HepG2 (cell line): ENCODE measurements around the gene KANSL1. TPM values are rescaled to one million over a fixed set of nuclear protein-coding genes. Genes with fewer than 3 reads are reported as not detected.

Experiments
- BRCA1 ChIP-seq: sonication (generic); formaldehyde crosslinking; IDR thresholded peaks from 2 replicates; pipeline ENCODE4 v1.4.0; 2020; ENCODE audit warnings: missing genetic modification reagents
- DMAP1 ChIP-seq: IDR thresholded peaks from 2 replicates; pipeline ENCODE4 v1.6.1; 2016
- EP300 ChIP-seq, 3 experiments: sonication (generic) in 1 of 3; formaldehyde crosslinking in 1 of 3; IDR thresholded peaks; 2 replicates each; pipeline versions ENCODE4 v1.5.1 to v1.6.1; 2011 to 2020; ENCODE audit warnings: low read depth in 2 of 3, low read length in 2 of 3, borderline replicate concordance in 1 of 3, improper control_type of control experiment in 1 of 3, mild to moderate bottlenecking in 1 of 3, missing genetic modification reagents in 1 of 3, moderate library complexity in 1 of 3
- FLYWCH1 ChIP-seq: sonication (generic); formaldehyde crosslinking; IDR thresholded peaks from 2 replicates; pipeline ENCODE4 v1.8.1; 2023; ENCODE audit warnings: mild to moderate bottlenecking, missing genetic modification reagents
- ISL2 ChIP-seq: sonication (generic); formaldehyde crosslinking; IDR thresholded peaks from 2 replicates; pipeline ENCODE4 v1.5.0; 2020; ENCODE audit warnings: missing genetic modification reagents
- LCORL ChIP-seq, 2 experiments: fragments of 450-650 bp in 1 of 2; sonication (generic) in 1 of 2; formaldehyde crosslinking in 1 of 2; IDR thresholded peaks; 2 replicates each; pipeline versions ENCODE4 v1.5.0 to v1.6.1; 2017 to 2020; ENCODE audit warnings: antibody characterized with exemption in 1 of 2, missing genetic modification reagents in 1 of 2
- MTF1 ChIP-seq: sonication (generic); formaldehyde crosslinking; IDR thresholded peaks from 2 replicates; pipeline ENCODE4 v1.5.0; 2020; ENCODE audit warnings: missing genetic modification reagents
- NCOR1 ChIP-seq: fragments of 200-600 bp; sonication (generic); IDR thresholded peaks from 2 replicates; pipeline ENCODE4 v1.7.0; 2017; ENCODE audit warnings: antibody characterized with exemption, low read length, borderline replicate concordance
- NFATC3 ChIP-seq: sonication (generic); formaldehyde crosslinking; IDR thresholded peaks from 2 replicates; pipeline ENCODE4 v1.5.1; 2020; ENCODE audit warnings: mild to moderate bottlenecking, missing genetic modification reagents
- NFYC ChIP-seq: IDR thresholded peaks from 2 replicates; pipeline ENCODE4 v1.6.1; 2016; ENCODE audit warnings: missing genetic modification reagents, missing compliant biosample characterization
- POLR2G ChIP-seq: fragments of 200-400 bp; formaldehyde crosslinking; IDR thresholded peaks from 2 replicates; pipeline ENCODE4 v1.6.1; 2018; ENCODE audit warnings: mild to moderate bottlenecking, low read depth, low read length, moderate library complexity
- SAFB2 ChIP-seq: sonication (generic); formaldehyde crosslinking; IDR thresholded peaks from 2 replicates; pipeline ENCODE4 v1.5.1; 2020; ENCODE audit warnings: missing genetic modification reagents, low read depth, mild to moderate bottlenecking, borderline replicate concordance
- TAF15 ChIP-seq: fragments of 200-400 bp; formaldehyde crosslinking; IDR thresholded peaks from one replicate; pipeline ENCODE4 v1.6.1; 2018; ENCODE audit warnings: mild to moderate bottlenecking, low read depth, low read length; ENCODE audit not compliant: poor library complexity, severe bottlenecking
- ZFP90 ChIP-seq: sonication (generic); formaldehyde crosslinking; IDR thresholded peaks from 2 replicates; pipeline ENCODE4 v1.8.0; 2022; ENCODE audit warnings: missing genetic modification reagents, mild to moderate bottlenecking, inconsistent platforms, borderline replicate concordance
- ZIK1 ChIP-seq: sonication (generic); formaldehyde crosslinking; IDR thresholded peaks from 2 replicates; pipeline ENCODE4 v1.5.0; 2020; ENCODE audit warnings: mild to moderate bottlenecking, low read depth, missing genetic modification reagents, borderline replicate concordance
- polyA plus RNA-seq, 8 experiments: library from polyadenylated mRNA; depleted of rRNA in 3 of 8; stranded (reverse) in 7 of 8; unstranded in 1 of 8; fragments of >200 nt; fragmentation: Illumina TruSeq in 4 of 8; extraction: Trizol in 4 of 8; gene quantifications; 2 replicates each; pipeline versions ENCODE4 v1.2.1 to v1.2.3, GENCODE V29; 2011 to 2016; ENCODE audit warnings: low read depth in 4 of 8, missing spikeins in 1 of 8, mixed read lengths in 1 of 8; ENCODE audit not compliant: insufficient read depth in 1 of 8
- total RNA-seq, 5 experiments: library from RNA; depleted of rRNA; stranded (reverse); fragments of >200 nt; fragmentation: Illumina TruSeq; extraction: Trizol; gene quantifications; 2 replicates each; pipeline ENCODE4 v1.2.3, GENCODE V29; 2016; ENCODE audit warnings: low read depth in 1 of 5
- TF ChIP-seq, protein P1 (sequence below): sonication (generic); formaldehyde crosslinking; IDR thresholded peaks from 2 replicates; pipeline ENCODE4 v1.4.0; 2020; ENCODE audit warnings: missing genetic modification reagents
- TF ChIP-seq, protein P2 (sequence below): IDR thresholded peaks from 2 replicates; pipeline ENCODE4 v1.4.0; 2020; ENCODE audit warnings: mild to moderate bottlenecking, missing genetic modification reagents
- TF ChIP-seq, protein P3 (sequence below): fragments of 450-650 bp; IDR thresholded peaks from 2 replicates; pipeline ENCODE4 v1.6.1; 2017; ENCODE audit warnings: mild to moderate bottlenecking

The KANSL1 gene
- total and polyA plus RNA-seq, 2 of the 13 experiments (the other 11 are each of a cell fraction or from before 2014, with no cell fraction given): 24.0 to 59.6 TPM

DNA sequence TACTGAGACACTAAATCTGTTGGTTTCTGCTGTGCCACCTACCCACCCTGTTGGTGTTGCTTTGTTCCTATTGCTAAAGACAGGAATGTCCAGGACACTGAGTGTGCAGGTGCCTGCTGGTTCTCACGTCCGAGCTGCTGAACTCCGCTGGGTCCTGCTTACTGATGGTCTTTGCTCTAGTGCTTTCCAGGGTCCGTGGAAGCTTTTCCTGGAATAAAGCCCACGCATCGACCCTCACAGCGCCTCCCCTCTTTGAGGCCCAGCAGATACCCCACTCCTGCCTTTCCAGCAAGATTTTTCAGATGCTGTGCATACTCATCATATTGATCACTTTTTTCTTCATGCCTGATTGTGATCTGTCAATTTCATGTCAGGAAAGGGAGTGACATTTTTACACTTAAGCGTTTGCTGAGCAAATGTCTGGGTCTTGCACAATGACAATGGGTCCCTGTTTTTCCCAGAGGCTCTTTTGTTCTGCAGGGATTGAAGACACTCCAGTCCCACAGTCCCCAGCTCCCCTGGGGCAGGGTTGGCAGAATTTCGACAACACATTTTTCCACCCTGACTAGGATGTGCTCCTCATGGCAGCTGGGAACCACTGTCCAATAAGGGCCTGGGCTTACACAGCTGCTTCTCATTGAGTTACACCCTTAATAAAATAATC is 179.6 kb downstream of the KANSL1 start (continued):
- TF ChIP-seq NFYC (0 out of 2 replicates have a peak, but pooled peaks have one; percentile 20), POLR2G (no peak), DMAP1 (CRISPR knock-in tag) (0 out of 2 replicates have a peak, but pooled peaks have one; percentile 18), MTF1 (CRISPR knock-in tag) (no peak), EP300 (IDR thresholded peaks at IDR 0.05; ENCODE audit: low read depth in 2 of 2, low read length in 2 of 2) (no peak; a peak in 1 of 4 replicates), EP300 (CRISPR knock-in tag; IDR thresholded peaks at IDR 0.05; ENCODE audit: borderline replicate concordance) (peak; percentile 31; the same call in 1 of the 2 replicates), ZIK1 (CRISPR knock-in tag) (0 out of 2 replicates have a peak, but pooled peaks have one; percentile 27), SAFB2 (CRISPR knock-in tag) (no peak), LCORL (IDR thresholded peaks at IDR 0.05) (no peak), LCORL (CRISPR knock-in tag; IDR thresholded peaks at IDR 0.05) (peak; percentile 62; the same call in 1 of the 2 replicates), ZFP90 (CRISPR knock-in tag) (peak; percentile 79; the same call in 1 of the 2 replicates), TAF15 (no peak), ISL2 (CRISPR knock-in tag) (peak; percentile 68), NCOR1 (no peak; the same call in 1 of the 2 replicates), BRCA1 (CRISPR knock-in tag) (no peak), FLYWCH1 (CRISPR knock-in tag) (no peak), NFATC3 (CRISPR knock-in tag) (no peak)
- TF ChIP-seq, protein P1, sequence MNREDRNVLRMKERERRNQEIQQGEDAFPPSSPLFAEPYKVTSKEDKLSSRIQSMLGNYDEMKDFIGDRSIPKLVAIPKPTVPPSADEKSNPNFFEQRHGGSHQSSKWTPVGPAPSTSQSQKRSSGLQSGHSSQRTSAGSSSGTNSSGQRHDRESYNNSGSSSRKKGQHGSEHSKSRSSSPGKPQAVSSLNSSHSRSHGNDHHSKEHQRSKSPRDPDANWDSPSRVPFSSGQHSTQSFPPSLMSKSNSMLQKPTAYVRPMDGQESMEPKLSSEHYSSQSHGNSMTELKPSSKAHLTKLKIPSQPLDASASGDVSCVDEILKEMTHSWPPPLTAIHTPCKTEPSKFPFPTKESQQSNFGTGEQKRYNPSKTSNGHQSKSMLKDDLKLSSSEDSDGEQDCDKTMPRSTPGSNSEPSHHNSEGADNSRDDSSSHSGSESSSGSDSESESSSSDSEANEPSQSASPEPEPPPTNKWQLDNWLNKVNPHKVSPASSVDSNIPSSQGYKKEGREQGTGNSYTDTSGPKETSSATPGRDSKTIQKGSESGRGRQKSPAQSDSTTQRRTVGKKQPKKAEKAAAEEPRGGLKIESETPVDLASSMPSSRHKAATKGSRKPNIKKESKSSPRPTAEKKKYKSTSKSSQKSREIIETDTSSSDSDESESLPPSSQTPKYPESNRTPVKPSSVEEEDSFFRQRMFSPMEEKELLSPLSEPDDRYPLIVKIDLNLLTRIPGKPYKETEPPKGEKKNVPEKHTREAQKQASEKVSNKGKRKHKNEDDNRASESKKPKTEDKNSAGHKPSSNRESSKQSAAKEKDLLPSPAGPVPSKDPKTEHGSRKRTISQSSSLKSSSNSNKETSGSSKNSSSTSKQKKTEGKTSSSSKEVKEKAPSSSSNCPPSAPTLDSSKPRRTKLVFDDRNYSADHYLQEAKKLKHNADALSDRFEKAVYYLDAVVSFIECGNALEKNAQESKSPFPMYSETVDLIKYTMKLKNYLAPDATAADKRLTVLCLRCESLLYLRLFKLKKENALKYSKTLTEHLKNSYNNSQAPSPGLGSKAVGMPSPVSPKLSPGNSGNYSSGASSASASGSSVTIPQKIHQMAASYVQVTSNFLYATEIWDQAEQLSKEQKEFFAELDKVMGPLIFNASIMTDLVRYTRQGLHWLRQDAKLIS (CRISPR knock-in tag): no peak
- TF ChIP-seq, protein P2, sequence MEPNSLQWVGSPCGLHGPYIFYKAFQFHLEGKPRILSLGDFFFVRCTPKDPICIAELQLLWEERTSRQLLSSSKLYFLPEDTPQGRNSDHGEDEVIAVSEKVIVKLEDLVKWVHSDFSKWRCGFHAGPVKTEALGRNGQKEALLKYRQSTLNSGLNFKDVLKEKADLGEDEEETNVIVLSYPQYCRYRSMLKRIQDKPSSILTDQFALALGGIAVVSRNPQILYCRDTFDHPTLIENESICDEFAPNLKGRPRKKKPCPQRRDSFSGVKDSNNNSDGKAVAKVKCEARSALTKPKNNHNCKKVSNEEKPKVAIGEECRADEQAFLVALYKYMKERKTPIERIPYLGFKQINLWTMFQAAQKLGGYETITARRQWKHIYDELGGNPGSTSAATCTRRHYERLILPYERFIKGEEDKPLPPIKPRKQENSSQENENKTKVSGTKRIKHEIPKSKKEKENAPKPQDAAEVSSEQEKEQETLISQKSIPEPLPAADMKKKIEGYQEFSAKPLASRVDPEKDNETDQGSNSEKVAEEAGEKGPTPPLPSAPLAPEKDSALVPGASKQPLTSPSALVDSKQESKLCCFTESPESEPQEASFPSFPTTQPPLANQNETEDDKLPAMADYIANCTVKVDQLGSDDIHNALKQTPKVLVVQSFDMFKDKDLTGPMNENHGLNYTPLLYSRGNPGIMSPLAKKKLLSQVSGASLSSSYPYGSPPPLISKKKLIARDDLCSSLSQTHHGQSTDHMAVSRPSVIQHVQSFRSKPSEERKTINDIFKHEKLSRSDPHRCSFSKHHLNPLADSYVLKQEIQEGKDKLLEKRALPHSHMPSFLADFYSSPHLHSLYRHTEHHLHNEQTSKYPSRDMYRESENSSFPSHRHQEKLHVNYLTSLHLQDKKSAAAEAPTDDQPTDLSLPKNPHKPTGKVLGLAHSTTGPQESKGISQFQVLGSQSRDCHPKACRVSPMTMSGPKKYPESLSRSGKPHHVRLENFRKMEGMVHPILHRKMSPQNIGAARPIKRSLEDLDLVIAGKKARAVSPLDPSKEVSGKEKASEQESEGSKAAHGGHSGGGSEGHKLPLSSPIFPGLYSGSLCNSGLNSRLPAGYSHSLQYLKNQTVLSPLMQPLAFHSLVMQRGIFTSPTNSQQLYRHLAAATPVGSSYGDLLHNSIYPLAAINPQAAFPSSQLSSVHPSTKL (CRISPR knock-in tag): peak; percentile 46; the same call in 1 of the 2 replicates
- TF ChIP-seq, protein P3, sequence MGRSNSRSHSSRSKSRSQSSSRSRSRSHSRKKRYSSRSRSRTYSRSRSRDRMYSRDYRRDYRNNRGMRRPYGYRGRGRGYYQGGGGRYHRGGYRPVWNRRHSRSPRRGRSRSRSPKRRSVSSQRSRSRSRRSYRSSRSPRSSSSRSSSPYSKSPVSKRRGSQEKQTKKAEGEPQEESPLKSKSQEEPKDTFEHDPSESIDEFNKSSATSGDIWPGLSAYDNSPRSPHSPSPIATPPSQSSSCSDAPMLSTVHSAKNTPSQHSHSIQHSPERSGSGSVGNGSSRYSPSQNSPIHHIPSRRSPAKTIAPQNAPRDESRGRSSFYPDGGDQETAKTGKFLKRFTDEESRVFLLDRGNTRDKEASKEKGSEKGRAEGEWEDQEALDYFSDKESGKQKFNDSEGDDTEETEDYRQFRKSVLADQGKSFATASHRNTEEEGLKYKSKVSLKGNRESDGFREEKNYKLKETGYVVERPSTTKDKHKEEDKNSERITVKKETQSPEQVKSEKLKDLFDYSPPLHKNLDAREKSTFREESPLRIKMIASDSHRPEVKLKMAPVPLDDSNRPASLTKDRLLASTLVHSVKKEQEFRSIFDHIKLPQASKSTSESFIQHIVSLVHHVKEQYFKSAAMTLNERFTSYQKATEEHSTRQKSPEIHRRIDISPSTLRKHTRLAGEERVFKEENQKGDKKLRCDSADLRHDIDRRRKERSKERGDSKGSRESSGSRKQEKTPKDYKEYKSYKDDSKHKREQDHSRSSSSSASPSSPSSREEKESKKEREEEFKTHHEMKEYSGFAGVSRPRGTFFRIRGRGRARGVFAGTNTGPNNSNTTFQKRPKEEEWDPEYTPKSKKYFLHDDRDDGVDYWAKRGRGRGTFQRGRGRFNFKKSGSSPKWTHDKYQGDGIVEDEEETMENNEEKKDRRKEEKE: no peak
